ENCODE results near the gene CDKL2.

CDKL2 gene

DNA sequence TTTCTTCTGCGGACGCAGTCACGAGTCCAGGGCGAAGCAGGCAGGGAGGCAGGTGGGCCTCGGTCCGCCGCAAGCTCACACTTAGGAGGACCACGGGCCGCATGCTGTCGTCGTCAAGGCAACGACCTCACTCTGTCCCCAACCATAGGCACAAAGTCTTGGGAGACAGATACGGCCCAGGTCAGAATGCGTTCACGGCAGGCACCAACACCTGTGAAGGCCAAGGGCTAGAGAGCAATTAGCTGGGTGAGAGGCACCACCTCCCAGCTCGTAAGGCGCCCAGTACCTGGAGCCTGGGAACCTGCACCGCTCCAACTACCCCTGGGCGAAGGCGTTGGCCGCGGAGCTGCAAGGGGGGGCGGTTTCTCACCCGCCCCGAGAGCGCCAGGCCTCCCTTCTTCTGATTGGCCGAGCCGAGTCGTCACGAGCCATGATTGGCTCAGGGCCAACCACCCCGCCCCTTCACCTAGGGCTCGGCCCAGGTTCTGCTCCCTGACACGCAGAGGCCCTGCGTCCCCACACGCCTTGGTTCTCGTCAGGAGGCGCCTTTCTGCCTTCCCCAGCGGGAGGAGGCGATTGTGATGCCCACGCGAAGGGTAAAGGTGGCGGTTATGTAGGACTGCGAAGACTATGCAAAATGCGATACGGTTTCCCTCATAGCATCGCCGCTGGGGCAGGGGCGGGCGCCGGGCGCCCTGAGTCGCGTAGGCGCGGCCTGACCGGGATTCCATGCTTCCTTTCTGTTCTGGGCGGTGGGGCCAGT is at the start of gene CDKL2:
TSS of gene CDKL2 (minus strand) at position 355 of the 763 bp plus-strand sequence. CDS start 4,540 bp downstream, outside the sequence.
- TF ChIP-seq, protein P1, sequence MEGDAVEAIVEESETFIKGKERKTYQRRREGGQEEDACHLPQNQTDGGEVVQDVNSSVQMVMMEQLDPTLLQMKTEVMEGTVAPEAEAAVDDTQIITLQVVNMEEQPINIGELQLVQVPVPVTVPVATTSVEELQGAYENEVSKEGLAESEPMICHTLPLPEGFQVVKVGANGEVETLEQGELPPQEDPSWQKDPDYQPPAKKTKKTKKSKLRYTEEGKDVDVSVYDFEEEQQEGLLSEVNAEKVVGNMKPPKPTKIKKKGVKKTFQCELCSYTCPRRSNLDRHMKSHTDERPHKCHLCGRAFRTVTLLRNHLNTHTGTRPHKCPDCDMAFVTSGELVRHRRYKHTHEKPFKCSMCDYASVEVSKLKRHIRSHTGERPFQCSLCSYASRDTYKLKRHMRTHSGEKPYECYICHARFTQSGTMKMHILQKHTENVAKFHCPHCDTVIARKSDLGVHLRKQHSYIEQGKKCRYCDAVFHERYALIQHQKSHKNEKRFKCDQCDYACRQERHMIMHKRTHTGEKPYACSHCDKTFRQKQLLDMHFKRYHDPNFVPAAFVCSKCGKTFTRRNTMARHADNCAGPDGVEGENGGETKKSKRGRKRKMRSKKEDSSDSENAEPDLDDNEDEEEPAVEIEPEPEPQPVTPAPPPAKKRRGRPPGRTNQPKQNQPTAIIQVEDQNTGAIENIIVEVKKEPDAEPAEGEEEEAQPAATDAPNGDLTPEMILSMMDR (IDR thresholded peaks at IDR 0.05) = no peak

- TF ChIP-seq, protein P1 (IDR thresholded peaks at IDR 0.05) = no peak
Measured at GRCh38 chr4:75678965-75679364, 48.6 kb upstream of the CDKL2 start.

GRCh38 chr4:75678473-75678872 is 48.1 kb upstream of the CDKL2 start:
- TF ChIP-seq, protein P1 (IDR thresholded peaks at IDR 0.05) = no peak

- TF ChIP-seq, protein P1 (IDR thresholded peaks at IDR 0.05) = no peak
Measured at GRCh38 chr4:75675004-75675531, 44.7 kb upstream of the CDKL2 start.

DNA sequence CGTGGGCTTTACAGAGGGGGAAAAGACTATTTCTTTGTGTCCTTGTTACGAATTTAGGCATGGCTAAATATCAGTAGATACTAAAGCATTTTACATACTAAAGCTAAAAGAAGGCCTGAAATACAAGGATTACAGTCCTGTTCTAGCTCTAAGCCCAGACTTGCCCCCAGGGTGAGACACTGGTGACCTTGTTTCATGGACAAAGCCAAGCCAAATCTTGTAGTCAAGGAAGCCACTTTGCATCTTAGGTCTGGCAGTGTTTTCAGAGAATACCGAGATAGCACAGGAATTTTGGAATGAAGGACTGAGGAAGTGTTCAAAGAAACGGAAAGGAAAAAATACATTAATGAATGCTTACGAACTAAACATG is 43.6 kb upstream of the CDKL2 start:
- TF ChIP-seq, protein P1 (IDR thresholded peaks at IDR 0.05) = no peak

DNA sequence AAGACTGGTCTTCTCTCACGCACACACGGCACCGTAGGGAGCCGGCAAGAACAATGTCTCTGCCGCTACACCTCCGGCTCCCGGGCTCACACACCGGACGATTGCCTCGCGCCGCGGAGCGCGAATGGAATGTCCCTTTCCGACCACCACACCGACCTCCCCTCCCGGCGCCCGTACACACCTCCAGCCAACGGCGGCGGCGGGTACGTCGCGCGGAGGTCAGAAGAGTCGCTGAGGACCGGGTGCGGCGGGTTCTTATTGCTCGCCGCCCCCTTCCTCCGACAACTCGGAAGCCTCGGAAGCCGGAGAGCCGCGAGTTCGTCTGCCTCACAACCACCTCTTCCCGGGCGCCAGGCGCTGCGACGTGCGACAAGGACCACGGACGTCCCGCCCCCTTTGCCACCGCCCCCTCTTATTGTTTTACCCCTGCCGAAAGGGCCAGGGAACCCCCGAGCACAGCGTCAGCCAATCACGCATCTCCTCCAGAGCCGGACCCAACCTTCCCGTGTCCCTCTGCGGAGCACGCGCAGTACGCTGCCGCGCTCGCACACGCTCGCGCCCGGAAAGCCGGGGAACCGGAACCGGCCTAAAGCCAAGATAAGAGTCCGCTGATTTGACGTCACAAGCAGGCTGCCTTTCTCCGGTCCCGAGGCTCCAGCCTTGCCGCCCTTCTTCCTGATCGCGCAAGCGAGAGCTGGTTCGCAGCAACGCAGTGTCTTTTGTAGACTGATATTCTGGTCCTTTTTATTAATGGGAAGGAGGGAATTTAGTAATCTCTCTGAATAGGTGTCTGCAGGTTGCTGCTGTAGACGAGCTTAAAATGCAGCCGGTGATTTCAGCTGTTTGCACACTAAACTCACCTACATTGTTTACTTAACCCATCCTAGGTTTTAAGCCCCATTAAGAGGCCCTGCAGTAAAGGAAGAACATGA is 43.0 kb upstream of the CDKL2 start, which contains the start of gene G3BP2:
TSS of gene G3BP2 (minus strand) at position 385 of the 932 bp plus-strand sequence. CDS start 11,386 bp downstream, outside the sequence.
- TF ChIP-seq, protein P1 (IDR thresholded peaks at IDR 0.05) = no peak

GRCh38 chr4:75672461-75673026 is 42.2 kb upstream of the CDKL2 start:
- TF ChIP-seq, protein P1 (IDR thresholded peaks at IDR 0.05) = no peak

Data from LNCAP (cell line).